NCI-H774 (cell line): Measurements from ENCODE around the gene PSG3.
"Not testable (repeated sequence)": the region's sequence is repeated elsewhere in the genome, so short reads cannot be mapped to it uniquely, and the experiment has no call there.

ENCODE experiments used
- DNase-seq: peaks from one replicate; lab custom pipeline; 2025; lab: John Stamatoyannopoulos, UW

The PSG3 gene

GRCh38 chr19:42695811-42696503 lies 44.3 kb downstream of the PSG3 start:
- DNase-seq = no peak

GRCh38 chr19:42693760-42694350 lies 46.4 kb downstream of the PSG3 start:
- DNase-seq = no peak

- no peak for DNase-seq
These were observed 56.3 kb downstream of the PSG3 start for GRCh38 chr19:42683917-42684513.

- not testable (repeated sequence) for DNase-seq
These were observed 64.0 kb downstream of the PSG3 start for GRCh38 chr19:42676326-42676725.

- DNase-seq = not testable (repeated sequence)
These were observed 65.7 kb downstream of the PSG3 start for GRCh38 chr19:42674549-42674948.
